Naive B cell (primary cell): ENCODE measurements around the gene ZWILCH. TPM values are rescaled to one million over a fixed set of nuclear protein-coding genes. Genes with fewer than 3 reads are reported as not detected.
"Not testable (repeated sequence)": the region's sequence is repeated elsewhere in the genome, so short reads cannot be mapped to it uniquely, and the experiment has no call there.

Source experiments
- ATAC-seq, 2 donors: fragments of 150-1000 bp; cut with Tn5 transposase; 2 replicates each; pipeline ENCODE4 v1.10.0; 2021; ENCODE audit warnings: low read depth in 2 of 2, mild to moderate bottlenecking in 2 of 2, moderate library complexity in 2 of 2
- DNase-seq: peaks from one replicate; pipeline ENCODE4 v3.0.0; 2022
- H3K27ac Mint-ChIP-seq, 6 donors: one replicate each; pipeline ENCODE4 v1.8.0; 2020 to 2022; ENCODE audit warnings: mild to moderate bottlenecking in 6 of 6, mixed read lengths in 6 of 6, moderate library complexity in 5 of 6, inconsistent platforms in 2 of 6
- H3K27me3 Mint-ChIP-seq, 3 donors: one replicate each; pipeline ENCODE4 v1.8.0; 2021 to 2022; ENCODE audit warnings: mixed read lengths in 3 of 3, mild to moderate bottlenecking in 1 of 3
- H3K36me3 Mint-ChIP-seq, 2 donors: one replicate each; pipeline ENCODE4 v1.8.0; 2020 to 2022; ENCODE audit warnings: mixed read lengths in 2 of 2, inconsistent platforms in 1 of 2, mild to moderate bottlenecking in 1 of 2
- H3K4me1 Mint-ChIP-seq, 3 donors: one replicate each; pipeline ENCODE4 v1.8.0; 2020 to 2022; ENCODE audit warnings: mixed read lengths in 3 of 3, inconsistent platforms in 1 of 3, mild to moderate bottlenecking in 1 of 3, moderate library complexity in 1 of 3
- H3K4me3 Mint-ChIP-seq, 8 donors: one replicate each; pipeline ENCODE4 v1.8.0; 2020 to 2022; ENCODE audit warnings: mild to moderate bottlenecking in 8 of 8, mixed read lengths in 8 of 8, moderate library complexity in 8 of 8, inconsistent platforms in 2 of 8
- H3K9me3 Mint-ChIP-seq, 7 donors: one replicate each; pipeline ENCODE4 v1.8.0; 2020 to 2022; ENCODE audit warnings: mixed read lengths in 7 of 7, mild to moderate bottlenecking in 5 of 7, inconsistent platforms in 2 of 7, moderate library complexity in 1 of 7
- polyA plus RNA-seq, 6 donors: library from polyadenylated mRNA; unstranded; fragments of 300-500 nt; fragmentation: Illumina TruSeq; gene quantifications; one replicate each; pipeline ENCODE4 v1.2.3, GENCODE V29; 2021; ENCODE audit warnings: low read depth in 6 of 6

Gene ZWILCH
- polyA plus RNA-seq, 6 donors from 2014 or later, result 3.9 to 15.9 (median 10.1) TPM

- no peak overlapping the region for H3K4me3 Mint-ChIP-seq
- DNase-seq (no peak), ATAC-seq (no peak)
- H3K27ac Mint-ChIP-seq, result peak overlapping the region in 1 of 6 donors; percentile 20
- no peaks in the 10 kb centered on the region for H3K36me3 Mint-ChIP-seq
- H3K9me3 Mint-ChIP-seq, result no peaks in the 10 kb centered on the region
- H3K4me1 Mint-ChIP-seq, result no peaks in the 10 kb centered on the region
- peaks cover 0 to 12% (median 0%) of the 10 kb centered on the region in 3 donors for H3K27me3 Mint-ChIP-seq
Observed at GRCh38 chr15:66581972-66582537, 76.9 kb downstream of the ZWILCH start.

- Mint-ChIP-seq H3K9me3 (no peaks in the 10 kb centered on the region), H3K27ac (no peak overlapping the region), H3K36me3 (no peaks in the 10 kb centered on the region), H3K4me3 (no peak overlapping the region), H3K27me3 (peaks cover 8 to 36% (median 11%) of the 10 kb centered on the region in 3 donors), H3K4me1 (peaks cover 0 to 5% (median 0%) of the 10 kb centered on the region in 3 donors)
- DNase-seq, result no peak
- ATAC-seq, result no peak
Observed at GRCh38 chr15:66586155-66586976, 81.2 kb downstream of the ZWILCH start.

GRCh38 chr15:66587020-66587419 is 81.9 kb downstream of the ZWILCH start:
- Mint-ChIP-seq H3K4me1 (peaks cover 0 to 5% (median 0%) of the 10 kb centered on the region in 3 donors), H3K27me3 (peaks cover 8 to 36% (median 11%) of the 10 kb centered on the region in 3 donors), H3K27ac (no peak overlapping the region), H3K9me3 (no peaks in the 10 kb centered on the region), H3K36me3 (no peaks in the 10 kb centered on the region), H3K4me3 (peak overlapping the region in 1 of 8 donors; percentile 64)
- ATAC-seq, result no peak
- no peak for DNase-seq

GRCh38 chr15:66587749-66588148 is 82.6 kb downstream of the ZWILCH start:
- peaks cover 11 to 38% (median 16%) of the 10 kb centered on the region in 3 donors for H3K27me3 Mint-ChIP-seq
- no peak for DNase-seq
- no peak overlapping the region for H3K27ac Mint-ChIP-seq
- no peaks in the 10 kb centered on the region for H3K9me3 Mint-ChIP-seq
- ATAC-seq, result no peak
- peaks cover 0 to 5% (median 0%) of the 10 kb centered on the region in 3 donors for H3K4me1 Mint-ChIP-seq
- H3K36me3 Mint-ChIP-seq, result no peaks in the 10 kb centered on the region
- H3K4me3 Mint-ChIP-seq, result no peak overlapping the region

GRCh38 chr15:66588537-66588936 is 83.4 kb downstream of the ZWILCH start:
- Mint-ChIP-seq H3K4me3 (no peak overlapping the region), H3K36me3 (no peaks in the 10 kb centered on the region)

GRCh38 chr15:66588971-66589370 is 83.8 kb downstream of the ZWILCH start:
- Mint-ChIP-seq H3K36me3 (no peaks in the 10 kb centered on the region), H3K27me3 (peaks cover 12 to 40% (median 21%) of the 10 kb centered on the region in 3 donors), H3K27ac (no peak overlapping the region), H3K4me3 (no peak overlapping the region), H3K4me1 (peaks cover 0 to 5% (median 0%) of the 10 kb centered on the region in 3 donors), H3K9me3 (no peaks in the 10 kb centered on the region)
- no peak for DNase-seq
- no peak for ATAC-seq

More at GRCh38 chr15:66588537-66588936, 83.4 kb downstream of the ZWILCH start:
- ATAC-seq (no peak), DNase-seq (no peak)
- Mint-ChIP-seq H3K4me1 (peaks cover 0 to 5% (median 0%) of the 10 kb centered on the region in 3 donors), H3K27ac (no peak overlapping the region), H3K27me3 (peaks cover 12 to 40% (median 21%) of the 10 kb centered on the region in 3 donors), H3K9me3 (no peaks in the 10 kb centered on the region)

- H3K36me3 Mint-ChIP-seq, ATAC-seq, DNase-seq, H3K27ac Mint-ChIP-seq, H3K4me3 Mint-ChIP-seq, H3K9me3 Mint-ChIP-seq, H3K4me1 Mint-ChIP-seq: not testable (repeated sequence)
- peaks cover 12 to 40% (median 21%) of the 10 kb centered on the region in 3 donors for H3K27me3 Mint-ChIP-seq
Observed at GRCh38 chr15:66589429-66589828, 84.3 kb downstream of the ZWILCH start.

- peaks cover 0 to 5% (median 0%) of the 10 kb centered on the region in 3 donors for H3K4me1 Mint-ChIP-seq
Observed at GRCh38 chr15:66590435-66590834, 85.3 kb downstream of the ZWILCH start.

GRCh38 chr15:66591322-66591862 is 86.3 kb downstream of the ZWILCH start:
- no peaks in the 10 kb centered on the region for H3K9me3 Mint-ChIP-seq
- no peaks in the 10 kb centered on the region for H3K36me3 Mint-ChIP-seq
- no peak overlapping the region for H3K27ac Mint-ChIP-seq
- peaks cover 0 to 5% (median 0%) of the 10 kb centered on the region in 3 donors for H3K4me1 Mint-ChIP-seq
- H3K27me3 Mint-ChIP-seq, result peaks cover 12 to 35% (median 21%) of the 10 kb centered on the region in 3 donors
- ATAC-seq (no peak), DNase-seq (no peak)
- H3K4me3 Mint-ChIP-seq, result no peak overlapping the region

More at GRCh38 chr15:66590435-66590834, 85.3 kb downstream of the ZWILCH start:
- no peak overlapping the region for H3K4me3 Mint-ChIP-seq
- DNase-seq, result no peak
- no peaks in the 10 kb centered on the region for H3K36me3 Mint-ChIP-seq
- H3K27me3 Mint-ChIP-seq, result peaks cover 12 to 40% (median 21%) of the 10 kb centered on the region in 3 donors
- H3K27ac Mint-ChIP-seq, result no peak overlapping the region
- ATAC-seq, result no peak
- H3K9me3 Mint-ChIP-seq, result no peaks in the 10 kb centered on the region

GRCh38 chr15:66592505-66593218 is 87.5 kb downstream of the ZWILCH start:
- H3K27ac Mint-ChIP-seq, result peak overlapping the region in 1 of 6 donors; percentile 2
- no peaks in the 10 kb centered on the region for H3K36me3 Mint-ChIP-seq
- DNase-seq, result no peak
- no peaks in the 10 kb centered on the region for H3K9me3 Mint-ChIP-seq
- H3K4me3 Mint-ChIP-seq, result no peak overlapping the region
- ATAC-seq, result no peak
- peaks cover 12 to 29% (median 19%) of the 10 kb centered on the region in 3 donors for H3K27me3 Mint-ChIP-seq
- H3K4me1 Mint-ChIP-seq, result peaks cover 0 to 5% (median 0%) of the 10 kb centered on the region in 3 donors

GRCh38 chr15:66593219-66593780 is 88.2 kb downstream of the ZWILCH start:
- H3K4me1 Mint-ChIP-seq, result peaks cover 0 to under 1% (median 0%) of the 10 kb centered on the region in 3 donors
- ATAC-seq (no peak), DNase-seq (no peak)
- no peak overlapping the region for H3K27ac Mint-ChIP-seq
- no peaks in the 10 kb centered on the region for H3K36me3 Mint-ChIP-seq
- H3K27me3 Mint-ChIP-seq, result peaks cover 12 to 26% (median 13%) of the 10 kb centered on the region in 3 donors
- no peaks in the 10 kb centered on the region for H3K9me3 Mint-ChIP-seq
- H3K4me3 Mint-ChIP-seq, result no peak overlapping the region

GRCh38 chr15:66594344-66594743 is 89.2 kb downstream of the ZWILCH start:
- ATAC-seq, result no peak
- no peak for DNase-seq
- Mint-ChIP-seq H3K9me3 (no peaks in the 10 kb centered on the region), H3K4me1 (no peaks in the 10 kb centered on the region), H3K27ac (peak overlapping the region in 1 of 6 donors; percentile 22), H3K4me3 (no peak overlapping the region), H3K27me3 (peaks cover 9 to 26% (median 13%) of the 10 kb centered on the region in 3 donors), H3K36me3 (no peaks in the 10 kb centered on the region)

- H3K4me1 Mint-ChIP-seq, result no peaks in the 10 kb centered on the region
- H3K9me3 Mint-ChIP-seq, result no peaks in the 10 kb centered on the region
- H3K4me3 Mint-ChIP-seq, result no peak overlapping the region
- peaks cover 9 to 31% (median 16%) of the 10 kb centered on the region in 3 donors for H3K27me3 Mint-ChIP-seq
- H3K36me3 Mint-ChIP-seq, result no peaks in the 10 kb centered on the region
- no peak overlapping the region for H3K27ac Mint-ChIP-seq
- DNase-seq (no peak), ATAC-seq (no peak)
Observed at GRCh38 chr15:66594836-66595235, 89.7 kb downstream of the ZWILCH start.
